ENCODE results near the gene FBXO17. TPM values are rescaled to one million over a fixed set of nuclear protein-coding genes. Genes with fewer than 3 reads are reported as not detected.

FBXO17 gene
- total and polyA plus RNA-seq, 2 experiments from 2014 or later, result 30.3 to 36.4 TPM

- 88 to 92% methylated on average over 5 of the region's 5 CpGs for WGBS, 2 experiments (ENCODE audit: low coverage in 1 of 2, low lambda C conversion rate in 2 of 2, missing lambda C conversion rate in 2 of 2)
- Histone ChIP-seq H3K36me3 (ENCODE audit: low read depth) (no peaks in the 10 kb centered on the region; the same call in 1 of the 2 replicates), H2AFZ (no peak overlapping the region), H3K9ac (no peak overlapping the region), H3K9me3 (ENCODE audit: low read depth) (no peaks in the 10 kb centered on the region), H3K4me2 (ENCODE audit: unreplicated experiment) (no peak overlapping the region), H3K79me2 (ENCODE audit: insufficient read depth) (0 out of 2 replicates have a peak, but pooled peaks cover under 1% of the 10 kb centered on the region), H4K20me1 (ENCODE audit: insufficient read depth) (no peaks in the 10 kb centered on the region), H3K27me3 (replicated peaks; ENCODE audit: insufficient read depth) (no peaks in the 10 kb centered on the region), H3K27ac (no peak overlapping the region), H3K4me3 (no peak overlapping the region), H3F3A (ENCODE audit: insufficient read depth) (no peaks in the 10 kb centered on the region), H3K9me2 (ENCODE audit: insufficient read depth) (no peaks in the 10 kb centered on the region), H3K4me1 (ENCODE audit: insufficient read depth) (no peaks in the 10 kb centered on the region)
- in situ Hi-C loops (cut with MboI), result no loop called here
- DNase-seq, result no peak
- TF ChIP-seq EZH2 (IDR thresholded peaks at IDR 0.05; ENCODE audit: insufficient read depth, poor library complexity, severe bottlenecking) (no peak), EZH2phosphoT487 (IDR thresholded peaks at IDR 0.05; ENCODE audit: insufficient read depth, low read depth) (no peak)
Observed at GRCh38 chr19:38922482-38922881, 53.1 kb downstream of the FBXO17 start.

GRCh38 chr19:38921420-38922274 is 53.9 kb downstream of the FBXO17 start:
- H3K9me3 ChIP-seq (ENCODE audit: low read depth), result no peaks in the 10 kb centered on the region
- no peak for DNase-seq
- in situ Hi-C loops (cut with MboI), result no loop called here
- H3K4me3 ChIP-seq, result no peak overlapping the region
- H3K4me2 ChIP-seq (ENCODE audit: unreplicated experiment), result no peak overlapping the region
- no peak overlapping the region for H3K9ac ChIP-seq
- no peak overlapping the region for H2AFZ ChIP-seq
- 82 to 87% methylated on average over 20 of the region's 20 CpGs for WGBS, 2 experiments (ENCODE audit: low coverage in 1 of 2, low lambda C conversion rate in 2 of 2, missing lambda C conversion rate in 2 of 2)
- H3K9me2 ChIP-seq (ENCODE audit: insufficient read depth), result no peaks in the 10 kb centered on the region
- H3K79me2 ChIP-seq (ENCODE audit: insufficient read depth), result no peaks in the 10 kb centered on the region
- no peaks in the 10 kb centered on the region for H3K27me3 ChIP-seq (replicated peaks; ENCODE audit: insufficient read depth)
- H3F3A ChIP-seq (ENCODE audit: insufficient read depth), result no peaks in the 10 kb centered on the region
- no peak for TF ChIP-seq EZH2 (IDR thresholded peaks at IDR 0.05; ENCODE audit: insufficient read depth, poor library complexity, severe bottlenecking)
- TF ChIP-seq EZH2phosphoT487 (IDR thresholded peaks at IDR 0.05; ENCODE audit: insufficient read depth, low read depth), result no peak
- H3K36me3 ChIP-seq (ENCODE audit: low read depth), result no peaks in the 10 kb centered on the region; the same call in 1 of the 2 replicates
- no peaks in the 10 kb centered on the region for H3K4me1 ChIP-seq (ENCODE audit: insufficient read depth)
- no peak overlapping the region for H3K27ac ChIP-seq
- no peaks in the 10 kb centered on the region for H4K20me1 ChIP-seq (ENCODE audit: insufficient read depth)

GRCh38 chr19:38920602-38921419 is 54.7 kb downstream of the FBXO17 start:
- Histone ChIP-seq H3K9ac (no peak overlapping the region), H3K4me2 (ENCODE audit: unreplicated experiment) (no peak overlapping the region), H3K27ac (no peak overlapping the region), H3F3A (ENCODE audit: insufficient read depth) (no peaks in the 10 kb centered on the region), H2AFZ (no peak overlapping the region), H3K79me2 (ENCODE audit: insufficient read depth) (no peaks in the 10 kb centered on the region), H4K20me1 (ENCODE audit: insufficient read depth) (no peaks in the 10 kb centered on the region), H3K36me3 (ENCODE audit: low read depth) (no peaks in the 10 kb centered on the region; the same call in 1 of the 2 replicates), H3K4me1 (ENCODE audit: insufficient read depth) (no peaks in the 10 kb centered on the region), H3K9me3 (ENCODE audit: low read depth) (no peaks in the 10 kb centered on the region), H3K9me2 (ENCODE audit: insufficient read depth) (no peaks in the 10 kb centered on the region), H3K4me3 (no peak overlapping the region), H3K27me3 (replicated peaks; ENCODE audit: insufficient read depth) (no peaks in the 10 kb centered on the region)
- TF ChIP-seq EZH2 (IDR thresholded peaks at IDR 0.05; ENCODE audit: insufficient read depth, poor library complexity, severe bottlenecking), result no peak
- TF ChIP-seq EZH2phosphoT487 (IDR thresholded peaks at IDR 0.05; ENCODE audit: insufficient read depth, low read depth), result no peak
- 85 to 87% methylated on average over 10 to 14 of the region's 14 CpGs for WGBS, 2 experiments (ENCODE audit: low coverage in 1 of 2, low lambda C conversion rate in 2 of 2, missing lambda C conversion rate in 2 of 2)
- no peak for DNase-seq
- in situ Hi-C loops (cut with MboI), result no loop called here

- H3K4me2 ChIP-seq (ENCODE audit: unreplicated experiment), result no peak overlapping the region
- no peaks in the 10 kb centered on the region for H3K79me2 ChIP-seq (ENCODE audit: insufficient read depth)
- no peak overlapping the region for H2AFZ ChIP-seq
- WGBS, 2 experiments (ENCODE audit: low coverage in 1 of 2, low lambda C conversion rate in 2 of 2, missing lambda C conversion rate in 2 of 2), result 54 to 60% methylated on average over 20 to 21 of the region's 21 CpGs
- in situ Hi-C loops (cut with MboI), result no loop called here
- H3K36me3 ChIP-seq (ENCODE audit: low read depth), result no peaks in the 10 kb centered on the region; the same call in 1 of the 2 replicates
- H3K4me3 ChIP-seq, result no peak overlapping the region
- H4K20me1 ChIP-seq (ENCODE audit: insufficient read depth), result no peaks in the 10 kb centered on the region
- H3K9me2 ChIP-seq (ENCODE audit: insufficient read depth), result no peaks in the 10 kb centered on the region
- no peaks in the 10 kb centered on the region for H3K27me3 ChIP-seq (replicated peaks; ENCODE audit: insufficient read depth)
- no peak overlapping the region for H3K9ac ChIP-seq
- no peaks in the 10 kb centered on the region for H3K4me1 ChIP-seq (ENCODE audit: insufficient read depth)
- H3F3A ChIP-seq (ENCODE audit: insufficient read depth), result no peaks in the 10 kb centered on the region
- TF ChIP-seq EZH2 (IDR thresholded peaks at IDR 0.05; ENCODE audit: insufficient read depth, poor library complexity, severe bottlenecking) (no peak), EZH2phosphoT487 (IDR thresholded peaks at IDR 0.05; ENCODE audit: insufficient read depth, low read depth) (no peak)
- no peak for DNase-seq
- no peak overlapping the region for H3K27ac ChIP-seq
- no peaks in the 10 kb centered on the region for H3K9me3 ChIP-seq (ENCODE audit: low read depth)
Observed at GRCh38 chr19:38919837-38920601, 55.5 kb downstream of the FBXO17 start.

All from GM23248 (cell line).